Fibroblast of lung (primary cell): ENCODE measurements around the gene POM121L2.

Experiments
- EZH2 ChIP-seq: IDR thresholded peaks from 2 replicates; pipeline ENCODE4 v1.5.1; 2012; ENCODE audit warnings: low read length, control low read depth, mild to moderate bottlenecking; ENCODE audit errors: missing control alignments
- TF ChIP-seq, protein P1 (sequence below), 2 donors: IDR thresholded peaks in 1 of 2; conservative IDR thresholded peaks in 1 of 2; 1 replicate in 1 of 2; 2 replicates in 1 of 2; pipeline ENCODE4 v1.5.1; 2011 to 2012; ENCODE audit warnings: low read length in 2 of 2, control low read depth in 1 of 2, inconsistent platforms in 1 of 2, low read depth in 1 of 2, mild to moderate bottlenecking in 1 of 2

DNA sequence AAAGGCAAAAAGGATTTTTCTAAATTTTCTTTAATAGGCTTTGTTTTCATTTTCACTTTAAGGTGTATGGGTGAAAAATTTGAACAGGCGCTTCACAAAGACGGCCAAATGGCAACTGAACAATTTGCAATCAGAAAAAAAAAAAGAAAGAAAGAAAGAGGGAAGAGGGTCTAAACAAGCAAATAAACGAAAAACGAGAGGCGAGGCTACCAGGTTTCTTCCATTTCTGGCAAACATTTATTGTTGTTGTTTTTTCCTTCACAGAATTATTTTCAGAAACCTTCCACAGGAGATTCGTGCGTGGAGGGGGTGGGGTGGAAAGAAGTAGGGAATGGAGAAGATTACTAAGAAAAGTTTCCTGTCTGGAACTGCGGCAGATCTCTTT, 24.3 kb downstream of the POM121L2 start:
- TF ChIP-seq, protein P1, sequence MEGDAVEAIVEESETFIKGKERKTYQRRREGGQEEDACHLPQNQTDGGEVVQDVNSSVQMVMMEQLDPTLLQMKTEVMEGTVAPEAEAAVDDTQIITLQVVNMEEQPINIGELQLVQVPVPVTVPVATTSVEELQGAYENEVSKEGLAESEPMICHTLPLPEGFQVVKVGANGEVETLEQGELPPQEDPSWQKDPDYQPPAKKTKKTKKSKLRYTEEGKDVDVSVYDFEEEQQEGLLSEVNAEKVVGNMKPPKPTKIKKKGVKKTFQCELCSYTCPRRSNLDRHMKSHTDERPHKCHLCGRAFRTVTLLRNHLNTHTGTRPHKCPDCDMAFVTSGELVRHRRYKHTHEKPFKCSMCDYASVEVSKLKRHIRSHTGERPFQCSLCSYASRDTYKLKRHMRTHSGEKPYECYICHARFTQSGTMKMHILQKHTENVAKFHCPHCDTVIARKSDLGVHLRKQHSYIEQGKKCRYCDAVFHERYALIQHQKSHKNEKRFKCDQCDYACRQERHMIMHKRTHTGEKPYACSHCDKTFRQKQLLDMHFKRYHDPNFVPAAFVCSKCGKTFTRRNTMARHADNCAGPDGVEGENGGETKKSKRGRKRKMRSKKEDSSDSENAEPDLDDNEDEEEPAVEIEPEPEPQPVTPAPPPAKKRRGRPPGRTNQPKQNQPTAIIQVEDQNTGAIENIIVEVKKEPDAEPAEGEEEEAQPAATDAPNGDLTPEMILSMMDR (conservative IDR thresholded peaks at IDR 0.05 in 1 of 2, IDR thresholded peaks at IDR 0.05 in 1 of 2; ENCODE audit: low read depth in 1 of 2, low read length in 2 of 2), result no peak
- no peak for TF ChIP-seq EZH2
